HG03342 (cell line): Measurements from ENCODE around the gene CEP170.
"Not testable (repeated sequence)": the region's sequence is repeated elsewhere in the genome, so short reads cannot be mapped to it uniquely, and the experiment has no call there.

ENCODE experiments used
- ATAC-seq: cut with Tn5 transposase; IDR thresholded peaks from one replicate; pipeline ENCODE4 v1.9.1; 2021; ENCODE audit warnings: mild to moderate bottlenecking, moderate library complexity; ENCODE audit not compliant: unreplicated experiment

The CEP170 gene

DNA sequence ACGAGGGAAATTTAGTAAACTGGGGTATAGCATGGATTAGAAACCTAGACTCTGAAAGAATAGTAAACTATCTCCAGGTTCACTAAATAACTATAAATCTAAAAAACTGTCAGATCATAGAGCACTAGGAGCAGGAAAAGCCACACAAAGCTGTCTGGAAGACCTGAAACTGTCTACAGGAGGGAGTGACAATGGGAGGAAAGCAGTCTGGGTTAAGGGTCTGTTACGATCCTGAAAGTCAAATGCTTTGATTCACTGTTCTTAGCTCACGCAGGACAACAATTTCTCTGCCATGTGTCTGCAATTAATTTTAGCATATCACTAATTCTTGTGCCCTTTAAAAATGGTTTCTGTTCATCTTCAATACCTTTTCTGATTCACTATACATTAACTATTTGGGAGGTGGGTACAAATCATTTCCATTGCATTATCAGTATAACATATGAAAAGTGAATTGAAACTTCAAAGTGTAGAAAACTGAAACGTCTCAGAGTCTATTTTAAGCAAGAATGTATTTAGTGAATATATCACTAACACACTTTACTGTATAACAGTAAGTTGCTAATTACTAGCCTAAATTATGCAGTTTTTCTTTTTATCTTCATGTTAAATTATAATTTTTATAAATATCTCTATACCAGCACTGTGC lies 18.4 kb downstream of the CEP170 start:
- ATAC-seq: peak; percentile 64

DNA sequence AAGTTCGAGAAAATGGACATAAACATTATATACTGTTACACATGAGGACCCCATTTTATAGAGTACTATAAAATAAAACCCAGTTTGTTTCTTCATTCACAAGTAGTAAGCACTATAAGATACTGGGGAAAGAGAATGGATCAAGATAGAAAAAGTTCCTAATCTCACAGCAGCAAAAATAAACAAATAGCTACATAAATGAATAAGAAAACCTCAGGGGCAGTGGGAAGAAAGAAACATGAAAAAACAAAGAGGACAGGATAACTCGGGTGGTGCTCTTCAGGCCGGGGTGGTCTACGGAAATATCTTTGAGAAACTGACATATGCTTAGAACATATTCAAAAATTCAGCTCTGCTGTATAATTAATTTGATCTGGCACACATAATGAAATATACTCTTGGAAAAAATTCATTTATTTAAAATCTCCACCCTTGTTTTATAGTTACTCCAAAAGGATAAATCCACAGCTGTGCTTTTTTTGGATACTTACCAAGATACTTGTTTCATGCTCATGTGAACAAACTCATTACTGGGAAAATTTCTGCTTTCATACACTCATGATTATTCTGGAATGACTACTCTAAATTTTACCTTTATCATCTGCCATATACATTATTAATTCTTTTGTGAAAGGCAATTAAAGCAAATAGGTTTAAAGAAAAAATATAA lies 20.0 kb downstream of the CEP170 start:
- no peak for ATAC-seq

DNA sequence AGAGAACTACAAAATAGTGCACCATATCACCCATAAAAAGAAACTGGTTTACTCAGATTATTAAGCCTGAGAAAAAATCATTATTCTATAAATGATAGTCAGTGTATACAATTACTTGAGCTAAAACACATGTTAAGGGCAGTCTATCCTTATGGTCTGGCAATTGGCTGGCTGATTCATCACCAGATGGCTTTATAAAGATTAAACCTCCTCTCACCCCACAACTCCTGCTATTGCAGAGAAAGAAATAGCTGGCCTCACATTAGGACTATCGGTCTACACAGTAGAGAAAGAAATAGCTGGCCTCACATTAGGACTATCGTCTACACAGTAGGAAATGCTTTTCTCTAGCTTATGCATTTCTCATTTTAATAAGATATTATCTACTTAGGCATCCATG lies 21.2 kb downstream of the CEP170 start:
- ATAC-seq: no peak

DNA sequence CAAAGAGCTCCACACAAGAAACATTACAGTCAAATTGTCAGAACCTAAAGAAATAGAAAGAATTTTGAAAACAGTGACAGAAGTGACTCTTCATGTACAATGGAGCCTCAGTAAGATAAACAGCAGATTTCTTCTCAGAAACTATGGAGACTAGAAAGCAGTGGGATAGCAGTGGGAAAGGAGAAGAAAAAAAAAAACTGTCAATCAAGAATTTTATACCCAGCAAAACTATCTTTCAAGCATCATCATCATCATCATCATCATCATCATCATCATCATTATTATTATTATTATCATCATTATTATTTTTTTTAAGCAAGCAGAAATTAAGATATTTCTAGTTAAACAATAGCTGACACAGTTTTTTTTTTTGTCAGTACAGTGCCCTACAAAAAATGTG lies 24.2 kb downstream of the CEP170 start:
- ATAC-seq: no peak

DNA sequence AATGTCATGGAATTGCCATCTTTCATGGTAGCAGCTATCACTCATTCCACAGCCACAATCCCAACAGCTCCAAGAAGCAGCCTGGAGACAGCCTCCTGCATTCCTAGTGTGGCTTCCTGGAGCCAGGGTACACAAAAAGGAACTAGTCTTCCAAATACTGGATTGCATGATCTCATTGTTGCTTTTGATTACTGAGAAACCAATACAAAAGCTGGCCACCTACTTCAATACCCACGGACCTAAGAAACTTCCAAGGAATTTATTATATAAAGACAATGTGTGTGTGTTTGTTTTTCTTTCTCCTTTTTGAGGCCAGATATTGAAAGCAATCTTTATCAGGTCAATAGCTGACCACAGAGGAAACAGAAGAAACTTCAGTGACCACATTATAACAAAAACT lies 25.6 kb downstream of the CEP170 start:
- ATAC-seq: no peak

DNA sequence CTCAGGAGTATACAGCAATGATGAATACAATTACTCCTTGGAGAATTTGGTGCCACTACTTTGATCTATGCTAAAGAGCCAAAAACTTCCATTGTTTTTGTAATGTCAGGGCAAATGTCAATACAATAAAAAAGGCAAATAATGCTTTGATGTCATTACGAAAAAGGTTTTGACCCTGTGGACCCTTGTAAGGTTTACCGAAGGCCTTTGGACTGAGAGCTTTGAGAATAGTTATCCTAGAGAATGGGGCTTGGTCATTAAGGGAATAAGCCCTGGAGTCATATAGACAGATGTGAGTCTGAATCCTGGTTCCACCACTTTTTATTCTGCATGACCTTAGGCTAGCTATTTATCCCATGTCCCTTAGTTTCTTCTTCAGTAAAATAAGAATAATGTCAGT lies 27.5 kb downstream of the CEP170 start:
- ATAC-seq: no peak

DNA sequence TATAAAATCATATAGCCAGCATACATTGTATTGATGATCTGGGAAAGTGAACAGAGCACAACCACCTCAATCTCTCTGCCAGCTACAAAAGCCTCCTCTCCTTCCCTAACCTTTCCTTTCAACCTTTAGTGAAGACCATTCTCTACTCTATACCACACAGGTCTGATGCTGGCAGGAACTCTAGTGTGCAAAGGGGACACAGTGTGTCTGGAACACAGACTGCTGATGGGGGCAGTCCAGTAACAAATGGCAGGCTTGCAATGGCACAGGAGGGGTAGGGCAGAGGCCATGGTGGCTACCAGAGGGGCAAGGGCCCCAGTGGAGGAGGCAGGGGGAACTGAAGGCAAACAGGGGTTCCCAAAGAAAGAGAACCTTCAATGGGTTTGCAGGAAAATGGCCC lies 37.0 kb downstream of the CEP170 start:
- ATAC-seq: no peak

DNA sequence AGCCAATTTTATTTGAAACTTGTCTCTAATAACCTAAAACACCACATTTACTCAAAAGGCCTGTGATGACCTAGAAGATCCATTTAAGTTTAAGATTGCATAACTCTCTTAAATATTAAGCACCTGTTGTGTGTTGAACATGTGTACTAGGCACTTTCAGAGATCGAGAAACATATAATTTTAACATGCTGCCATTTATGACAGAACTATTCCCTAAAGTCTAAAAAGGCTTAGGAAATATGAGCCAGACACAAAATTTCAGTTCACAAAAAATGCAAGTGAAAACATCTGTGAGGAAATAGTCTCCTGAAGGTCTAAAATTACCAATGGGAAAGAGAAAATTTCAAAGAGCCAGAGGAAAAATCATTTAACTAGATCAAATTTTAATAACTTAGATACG lies 37.7 kb downstream of the CEP170 start:
- no peak for ATAC-seq

DNA sequence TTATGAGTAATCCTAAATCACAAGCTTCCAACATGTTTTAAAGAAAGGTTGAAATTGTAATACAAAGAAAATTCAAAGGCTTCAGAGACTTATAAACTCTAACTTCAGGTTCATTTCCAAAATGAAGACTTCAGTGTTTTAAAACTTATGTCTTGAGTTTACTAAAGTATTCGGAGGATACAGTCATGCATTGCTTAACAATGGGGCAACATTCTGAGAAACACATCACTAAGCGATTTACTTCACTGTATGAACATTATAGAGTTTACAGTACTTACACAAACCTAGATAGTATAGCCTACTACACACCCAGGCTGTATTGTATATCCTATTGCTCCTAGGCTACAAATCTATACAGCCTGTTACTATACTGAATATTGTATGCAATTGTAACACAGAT lies 38.3 kb downstream of the CEP170 start:
- ATAC-seq: no peak

DNA sequence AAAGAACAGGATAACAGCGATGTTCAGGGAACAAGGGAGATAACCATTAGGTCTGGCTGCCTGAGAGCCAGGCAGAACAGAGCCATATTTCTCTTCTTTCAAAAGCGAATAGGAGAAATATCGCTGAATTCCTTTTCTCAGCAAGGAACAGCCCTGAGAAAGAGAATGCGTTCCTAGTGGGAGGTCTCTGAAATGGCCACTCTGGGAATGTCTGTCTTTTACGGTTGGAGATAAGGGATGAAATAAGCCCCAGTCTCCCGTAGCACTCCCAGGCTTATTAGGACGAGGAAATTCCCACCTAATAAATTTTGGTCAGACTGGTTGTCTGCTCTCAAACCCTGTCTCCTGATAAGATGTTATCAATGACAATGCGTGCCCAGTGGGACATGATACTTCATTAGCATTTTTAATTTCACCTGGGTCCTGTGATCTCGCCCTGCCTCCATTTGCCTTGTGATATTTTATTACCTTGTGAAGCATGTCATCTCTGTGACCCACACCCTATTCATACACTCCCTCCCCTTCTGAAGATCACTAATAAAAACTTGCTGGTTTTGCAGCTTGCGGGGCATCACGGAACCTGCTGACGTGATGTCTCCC lies 39.7 kb downstream of the CEP170 start:
- not testable (repeated sequence) for ATAC-seq

DNA sequence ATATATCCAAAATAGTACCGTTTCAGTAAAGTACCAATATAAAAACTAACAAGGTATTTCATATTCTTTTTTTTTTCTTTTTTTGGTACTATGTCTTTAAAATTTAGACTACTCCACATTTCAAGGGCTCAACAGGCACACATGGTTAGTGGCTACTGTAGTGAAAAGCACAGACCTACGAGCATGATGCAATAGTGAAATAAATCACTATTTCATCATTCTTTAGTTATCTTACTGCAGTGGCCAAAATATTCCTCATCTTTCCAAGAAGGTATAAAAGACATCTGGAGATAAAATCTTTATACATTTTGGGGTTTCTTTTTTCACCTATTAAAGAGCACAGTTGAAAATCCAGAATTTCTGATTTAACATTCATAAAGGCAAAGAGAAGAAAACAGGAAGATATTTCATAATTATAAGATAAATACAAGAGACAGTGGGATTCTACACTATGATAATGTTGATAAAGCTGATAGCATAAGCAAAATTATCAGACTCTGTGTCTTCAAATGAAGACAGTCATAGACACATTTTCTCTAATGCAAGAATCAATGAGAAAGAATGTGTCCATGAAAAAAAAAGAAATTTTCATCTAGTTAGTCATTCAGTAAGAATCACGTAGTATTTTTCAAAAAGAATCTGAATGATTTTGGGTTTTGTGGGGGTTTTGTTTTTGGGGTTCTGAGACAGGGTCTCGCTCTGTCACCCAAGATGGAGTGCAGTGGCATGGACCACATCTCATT lies 41.9 kb downstream of the CEP170 start:
- ATAC-seq: no peak

DNA sequence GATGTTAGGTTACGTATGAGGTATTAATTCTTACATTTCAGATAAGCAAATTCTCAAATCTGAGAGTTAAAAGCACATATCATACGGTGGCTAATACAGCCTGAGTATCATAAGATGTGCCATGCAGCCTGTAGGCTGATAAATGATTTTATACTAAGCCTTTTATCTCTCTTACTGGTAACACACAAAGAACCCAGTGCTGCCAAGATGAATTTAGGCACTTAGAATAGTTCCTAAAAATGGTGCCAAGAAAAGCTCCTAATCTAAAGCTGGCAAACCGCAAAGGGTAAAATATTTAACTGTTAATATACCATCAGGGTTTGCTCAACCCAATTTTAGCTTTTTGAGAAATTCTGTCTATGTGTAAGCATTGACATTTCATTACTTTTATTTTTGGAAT lies 43.1 kb downstream of the CEP170 start:
- not testable (repeated sequence) for ATAC-seq

DNA sequence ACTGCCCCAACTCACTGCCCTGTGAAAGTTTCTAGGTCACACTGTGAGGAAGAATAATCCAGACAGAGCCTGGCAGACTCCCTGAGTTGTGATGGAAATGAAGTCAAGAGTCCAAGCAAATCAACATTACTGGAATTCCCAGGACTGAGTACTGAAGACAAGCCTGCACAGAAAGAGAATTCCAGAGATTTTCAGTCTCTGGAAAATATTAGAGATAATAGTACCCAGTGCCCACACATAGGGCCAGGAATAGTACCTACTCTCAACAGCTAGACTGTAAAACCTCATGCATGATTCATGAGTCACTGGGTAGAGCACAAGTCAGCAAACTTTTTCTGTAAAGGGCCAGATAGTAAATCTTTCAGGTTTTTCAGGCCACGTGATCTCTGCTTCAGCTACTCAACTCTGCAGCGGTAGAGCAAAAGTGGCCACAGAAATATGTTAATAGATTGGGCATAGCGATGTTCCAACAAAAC lies 50.0 kb downstream of the CEP170 start:
- ATAC-seq: not testable (repeated sequence)

DNA sequence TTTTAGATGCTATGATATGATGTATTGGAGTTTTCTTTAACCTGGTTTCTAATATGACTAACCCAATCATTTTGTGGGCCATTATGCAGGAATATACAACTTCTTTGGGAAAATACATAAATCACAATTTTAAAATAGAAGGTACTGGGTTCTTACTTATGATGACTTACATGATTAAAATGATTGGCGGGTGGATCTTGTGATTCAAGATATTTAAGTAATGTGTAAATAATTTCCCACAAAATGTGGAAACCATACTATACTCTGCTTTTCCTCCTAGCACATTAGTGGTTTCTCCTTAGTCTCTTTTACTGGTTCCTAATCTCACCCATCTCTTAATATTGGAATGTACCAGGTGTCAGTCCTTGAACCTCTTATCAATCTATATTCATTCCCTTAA lies 50.7 kb downstream of the CEP170 start:
- ATAC-seq: not testable (repeated sequence)

DNA sequence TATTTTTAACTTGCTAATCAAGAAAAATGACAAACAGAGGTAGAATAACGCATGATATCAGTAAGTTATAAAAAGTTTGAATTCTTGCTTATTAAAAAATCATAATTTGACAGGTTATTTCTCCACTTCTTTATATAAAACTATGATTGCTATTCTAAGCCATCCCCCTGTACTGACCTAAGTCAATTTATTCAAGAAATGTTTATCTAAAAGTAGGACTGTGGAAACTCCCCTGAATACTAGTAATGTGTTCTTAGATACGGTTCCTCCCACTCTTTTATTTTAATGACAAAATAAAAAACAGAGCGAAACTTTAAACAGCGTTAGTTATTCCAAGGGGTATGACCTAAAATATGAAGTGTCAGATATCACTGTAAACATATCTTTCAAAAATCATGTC lies 51.9 kb downstream of the CEP170 start:
- ATAC-seq: not testable (repeated sequence)

DNA sequence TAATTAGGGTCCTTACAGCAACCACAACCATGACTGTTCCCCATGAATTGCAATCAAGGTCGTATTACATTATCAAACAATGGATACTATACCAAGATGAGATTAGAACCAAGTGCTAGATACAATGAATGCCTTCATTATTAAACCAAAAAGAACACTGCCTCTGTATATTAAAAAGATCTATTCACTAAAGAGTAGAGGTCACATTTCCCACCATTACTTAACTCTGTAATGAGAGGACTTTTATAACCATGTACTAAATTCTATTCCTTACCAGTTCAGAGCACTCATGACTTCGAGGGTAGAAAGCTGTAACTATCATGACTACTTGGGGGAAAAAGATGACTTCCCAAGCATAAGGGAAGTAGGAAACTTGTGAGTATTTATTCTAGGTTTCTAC lies 53.8 kb downstream of the CEP170 start:
- ATAC-seq: not testable (repeated sequence)

DNA sequence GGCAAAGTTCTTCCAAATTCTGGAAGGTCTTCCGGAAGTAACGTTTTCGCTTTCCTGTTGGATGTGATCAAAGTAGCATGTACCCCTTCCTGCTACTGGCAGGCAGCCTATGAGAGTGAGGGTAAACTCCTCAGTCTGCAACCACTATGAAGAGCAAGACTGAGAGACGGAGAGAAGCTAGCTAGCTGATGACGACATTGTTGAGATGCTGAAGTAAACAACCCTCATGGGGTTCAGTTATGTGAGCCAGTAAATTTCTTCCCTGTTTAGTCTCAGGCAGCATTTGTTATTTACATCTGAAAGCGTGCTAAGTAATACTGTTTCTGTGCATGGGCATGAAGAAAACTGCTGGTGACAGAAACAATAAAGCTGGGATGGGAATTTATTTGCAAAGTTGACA lies 57.6 kb downstream of the CEP170 start:
- ATAC-seq: not testable (repeated sequence)

DNA sequence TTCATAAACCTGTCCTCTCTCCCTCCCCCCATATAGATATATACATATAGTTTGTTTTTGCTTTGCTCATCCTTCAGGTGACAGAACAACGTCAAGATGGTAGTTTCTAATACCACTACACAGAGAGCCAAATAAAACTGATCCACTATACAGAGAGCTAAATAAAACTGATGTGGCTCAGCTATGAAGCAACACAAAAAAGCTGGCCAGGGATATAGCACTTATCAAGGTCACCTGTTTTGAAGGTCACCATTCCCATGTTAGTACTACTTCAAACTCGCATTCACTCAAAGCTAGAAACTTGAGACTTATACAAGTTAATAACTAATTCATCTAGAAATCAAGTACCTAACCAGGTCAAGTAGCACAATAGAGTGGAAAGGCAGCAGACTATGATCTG lies 61.8 kb downstream of the CEP170 start:
- not testable (repeated sequence) for ATAC-seq

DNA sequence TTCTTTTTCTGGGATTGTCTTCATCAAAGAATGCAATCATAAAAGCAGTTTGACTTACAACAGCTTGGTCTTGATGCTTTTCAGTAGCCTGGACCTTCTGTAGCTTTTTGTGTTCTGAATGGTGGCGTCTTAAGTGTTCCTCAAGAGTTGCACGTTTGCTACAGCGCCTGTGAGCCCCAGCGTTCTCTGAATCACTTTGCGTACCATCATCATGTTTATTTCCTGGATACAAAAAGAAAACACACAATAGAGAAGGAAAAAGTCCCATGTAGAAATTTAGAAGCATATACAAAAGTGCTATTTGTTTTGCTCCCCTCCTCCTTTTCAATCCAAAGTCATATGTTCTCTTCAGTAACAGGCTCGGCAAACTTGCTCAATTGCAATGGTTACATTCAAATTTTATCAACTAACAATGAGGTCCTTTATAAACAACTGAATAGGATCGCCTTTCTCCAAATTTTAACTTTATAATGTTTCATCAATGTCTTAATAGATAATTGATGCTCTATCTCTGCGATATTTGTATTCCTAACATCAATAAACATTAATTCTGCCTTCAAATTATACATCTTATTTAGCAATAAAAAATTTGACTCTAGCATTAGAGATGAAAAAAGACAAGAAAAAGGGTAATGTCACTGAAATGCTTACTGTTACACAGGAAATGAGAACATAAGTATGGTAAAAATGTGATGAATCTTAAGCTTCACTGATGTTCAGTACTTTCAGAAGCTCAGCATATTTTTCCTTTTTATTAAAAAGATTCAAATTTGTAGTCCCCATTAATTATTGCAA lies 68.7 kb downstream of the CEP170 start:
- not testable (repeated sequence) for ATAC-seq

DNA sequence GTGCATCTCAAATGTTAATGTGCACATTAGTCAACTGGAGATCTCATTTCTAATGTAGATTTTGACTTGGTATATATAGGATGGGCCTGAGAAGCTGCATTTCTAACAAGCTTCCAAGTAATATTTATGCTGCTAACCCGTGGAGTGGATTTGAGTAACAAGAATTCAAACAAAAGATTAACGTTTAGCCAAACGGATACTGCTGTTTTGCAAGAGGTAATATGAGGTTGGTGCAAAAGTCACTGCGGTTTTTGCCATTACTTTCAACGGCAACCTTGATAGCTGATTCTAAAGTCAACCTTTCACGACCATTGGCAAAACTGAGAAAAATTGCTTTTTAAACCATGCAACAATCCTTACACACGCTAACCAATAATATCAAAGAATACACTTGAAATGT lies 70.3 kb downstream of the CEP170 start:
- not testable (repeated sequence) for ATAC-seq

DNA sequence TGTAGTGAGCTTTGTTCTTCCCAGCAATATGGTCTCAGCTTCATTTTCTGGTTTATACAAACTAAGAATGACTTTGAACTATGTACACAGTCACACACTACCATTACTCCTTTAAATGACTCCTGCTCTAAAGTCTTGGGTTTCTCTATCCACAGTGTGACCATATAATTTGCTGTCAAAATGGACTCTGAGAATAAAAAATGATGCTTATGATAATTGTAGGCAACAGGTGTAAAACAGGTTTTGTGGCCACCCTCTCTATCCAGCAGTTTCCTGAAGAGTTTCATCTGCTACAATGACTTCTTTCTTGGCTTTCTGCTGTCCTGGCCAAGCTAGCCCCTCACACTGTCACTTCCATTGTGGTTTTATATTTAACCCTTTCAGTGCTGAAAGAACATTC lies 71.4 kb downstream of the CEP170 start:
- not testable (repeated sequence) for ATAC-seq
